Measurements from ENCODE around the gene MAG. TPM values are rescaled to one million over a fixed set of nuclear protein-coding genes. Genes with fewer than 3 reads are reported as not detected.
A peak's percentile ranks its signal among the peaks of the same experiment; 100 is the strongest.

The MAG gene
- total and polyA plus RNA-seq, 2 of the 13 experiments (the other 11 are each of a cell fraction or from before 2014, with no cell fraction given), result 0.20 to 1.3 TPM

- TF ChIP-seq ZNF318 (CRISPR knock-in tag; IDR thresholded peaks at IDR 0.05), result no peak
- peak; percentile 81; the same call in 1 of the 2 replicates for TF ChIP-seq KDM3A (CRISPR knock-in tag; IDR thresholded peaks at IDR 0.05; ENCODE audit: low read depth)
- no peak for TF ChIP-seq SRSF1 (optimal IDR thresholded peaks at IDR 0.05; ENCODE audit: low read depth, low read length)
- peak; percentile 18; the same call in 1 of the 2 replicates for TF ChIP-seq ZNF441 (CRISPR knock-in tag; IDR thresholded peaks at IDR 0.05; ENCODE audit: borderline replicate concordance)
- TF ChIP-seq ZNF609 (CRISPR knock-in tag; IDR thresholded peaks at IDR 0.05; ENCODE audit: borderline replicate concordance), result peak; percentile 30; the same call in 1 of the 2 replicates
- TF ChIP-seq ATF7-NPFF (CRISPR knock-in tag; IDR thresholded peaks at IDR 0.05; ENCODE audit: low read depth), result peak; percentile 49
- TF ChIP-seq PHF21A (CRISPR knock-in tag; IDR thresholded peaks at IDR 0.05), result peak; percentile 70
- TF ChIP-seq THRA (CRISPR knock-in tag; IDR thresholded peaks at IDR 0.05; ENCODE audit: borderline replicate concordance), result peak; percentile 63
- TF ChIP-seq ASH2L (IDR thresholded peaks at IDR 0.05; ENCODE audit: insufficient read length, low read depth, low read length), result peak; percentile 70
Observed at GRCh38 chr19:35247526-35248309, 44.2 kb upstream of the MAG start (continued).
